Fibroblast of skin of left quadriceps (primary cell): ENCODE measurements around the gene CCL4L2.
"Not testable (repeated sequence)": the region's sequence is repeated elsewhere in the genome, so short reads cannot be mapped to it uniquely, and the experiment has no call there.

Experiments used
- DNase-seq, 2 experiments: peaks; one replicate each; pipeline ENCODE4 v3.0.0-alpha.2; 2013; ENCODE audit warnings: low read depth in 2 of 2

The CCL4L2 gene

GRCh38 chr17:36195434-36196130 is 15.3 kb upstream of the CCL4L2 start:
- no peak for DNase-seq

GRCh38 chr17:36196131-36196486 is 14.8 kb upstream of the CCL4L2 start:
- no peak for DNase-seq

GRCh38 chr17:36197387-36197703 is 13.5 kb upstream of the CCL4L2 start:
- DNase-seq: no peak

GRCh38 chr17:36198831-36199465 is 11.9 kb upstream of the CCL4L2 start:
- DNase-seq: no peak

GRCh38 chr17:36201102-36201501 is 9.8 kb upstream of the CCL4L2 start:
- DNase-seq: not testable (repeated sequence)

GRCh38 chr17:36201506-36201905 is 9.4 kb upstream of the CCL4L2 start:
- DNase-seq: not testable (repeated sequence)

- DNase-seq: no peak
These were observed 7.5 kb upstream of the CCL4L2 start for GRCh38 chr17:36203335-36203734.

GRCh38 chr17:36204724-36205500 is 6.0 kb upstream of the CCL4L2 start:
- no peak for DNase-seq

GRCh38 chr17:36205637-36206485 is 5.0 kb upstream of the CCL4L2 start:
- no peak for DNase-seq

- not testable (repeated sequence) for DNase-seq
These were observed 4.4 kb upstream of the CCL4L2 start for GRCh38 chr17:36206486-36206821.

GRCh38 chr17:36207383-36207782 is 3.5 kb upstream of the CCL4L2 start:
- DNase-seq: not testable (repeated sequence)

GRCh38 chr17:36209575-36209974 is 1.3 kb upstream of the CCL4L2 start:
- DNase-seq: no peak

GRCh38 chr17:36211484-36212271 is 815 bp downstream of the CCL4L2 start:
- DNase-seq: not testable (repeated sequence)

GRCh38 chr17:36212272-36212605 is 1.4 kb downstream of the CCL4L2 start:
- DNase-seq: no peak

GRCh38 chr17:36212966-36213365 is 2.1 kb downstream of the CCL4L2 start:
- DNase-seq: no peak

GRCh38 chr17:36213695-36214094 is 2.8 kb downstream of the CCL4L2 start:
- DNase-seq: no peak

GRCh38 chr17:36214918-36215317 is 4.1 kb downstream of the CCL4L2 start:
- DNase-seq: no peak

- not testable (repeated sequence) for DNase-seq
These were observed 4.8 kb downstream of the CCL4L2 start for GRCh38 chr17:36215406-36216308.

- DNase-seq: not testable (repeated sequence)
These were observed 8.7 kb downstream of the CCL4L2 start for GRCh38 chr17:36219556-36219955.
